NCI-H69 (cell line): Measurements from ENCODE around the gene COL25A1.

ENCODE experiments used
- DNase-seq: peaks from one replicate; lab custom pipeline; 2025; lab: John Stamatoyannopoulos, UW

The COL25A1 gene

DNA sequence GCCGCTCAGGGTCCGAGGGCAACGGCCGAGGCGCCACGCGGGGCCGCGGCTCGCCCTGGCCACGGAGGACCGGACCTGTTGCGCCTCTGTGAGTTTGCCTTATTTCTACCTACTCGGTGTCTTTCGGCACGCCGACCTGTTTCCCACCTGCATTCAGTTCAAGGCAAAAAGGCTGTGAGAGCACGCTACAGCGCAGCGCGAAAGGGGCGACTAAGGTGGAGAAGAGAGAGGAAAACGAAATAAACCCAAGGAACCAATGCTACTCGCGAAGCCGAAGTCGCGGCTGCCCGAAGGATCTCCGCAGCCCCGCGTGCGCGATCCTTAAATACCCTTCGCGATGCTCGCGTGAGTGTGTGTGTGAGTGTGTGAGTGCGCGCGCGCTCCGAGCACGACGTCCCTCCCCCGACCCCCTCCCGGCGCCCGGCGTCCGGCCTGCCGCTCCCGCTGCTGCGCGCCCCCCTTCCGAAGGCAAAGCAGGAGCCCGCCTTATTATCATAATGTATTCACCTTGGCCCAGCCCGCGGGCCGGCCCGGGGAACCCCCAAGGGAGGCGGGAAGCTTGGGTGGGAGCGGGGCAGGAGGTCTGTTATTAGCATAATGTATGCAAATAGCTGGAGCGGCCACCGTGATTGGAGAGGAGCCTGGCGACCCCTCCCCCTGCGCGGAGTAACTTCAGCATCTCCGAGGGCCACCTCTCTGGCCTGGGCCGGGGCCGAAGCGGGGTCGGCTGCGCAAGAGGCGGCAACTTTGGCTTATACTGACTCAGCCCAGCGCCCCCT, at the start of gene COL25A1:
Gene COL25A1, minus strand, starts transcription at position 298 of the 779 bp plus-strand sequence.
- DNase-seq: peak; percentile 67

- no peak for DNase-seq
Observed at GRCh38 chr4:109350121-109350520, 47.7 kb upstream of the COL25A1 start.

DNA sequence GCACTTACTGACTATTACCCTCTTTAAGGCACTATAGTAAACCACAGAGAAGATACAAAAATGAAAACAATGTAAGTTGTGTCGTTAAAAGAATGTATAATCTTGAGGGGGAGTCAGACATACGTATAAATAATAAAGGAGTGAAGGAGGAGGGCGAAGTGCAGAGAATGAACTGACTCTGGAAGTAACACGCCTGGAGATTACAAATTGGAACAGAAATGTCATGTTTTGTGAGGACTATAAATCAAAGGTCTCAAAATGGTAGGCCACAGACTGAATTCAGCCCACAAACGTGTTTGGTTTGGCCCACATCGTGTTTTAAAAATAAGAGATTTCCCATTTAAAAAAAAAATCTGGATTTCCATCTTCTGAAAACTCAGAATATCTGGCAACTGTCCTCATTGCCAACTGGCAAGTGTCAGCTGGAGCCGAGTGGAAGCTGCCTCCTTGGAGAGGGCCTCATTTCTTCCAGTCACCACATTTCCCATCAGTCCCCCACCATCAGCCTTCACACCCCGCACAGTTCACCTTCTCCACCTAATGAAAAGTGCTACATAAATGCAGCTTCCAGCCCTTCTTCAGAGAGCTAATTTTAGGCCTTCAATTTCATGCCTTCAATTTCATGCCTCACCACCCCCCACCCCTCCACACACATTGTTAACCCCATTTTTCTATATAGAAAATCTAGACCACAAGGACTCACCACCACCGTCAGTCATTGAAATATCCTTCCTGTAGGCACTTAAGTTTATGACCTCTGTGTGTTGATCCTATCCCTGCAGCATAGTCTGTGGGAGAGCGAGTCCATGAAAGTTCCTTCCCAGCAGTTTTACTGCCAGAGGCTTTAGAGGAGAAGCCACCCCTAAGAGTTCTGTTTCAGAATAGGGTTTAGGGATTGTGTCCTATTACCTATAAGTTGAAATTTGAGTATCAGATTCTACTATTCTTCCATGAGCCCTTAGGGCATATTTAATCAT, 32.0 kb upstream of the COL25A1 start:
- no peak for DNase-seq

- no peak for DNase-seq
Observed at GRCh38 chr4:109332926-109333464, 30.5 kb upstream of the COL25A1 start.

GRCh38 chr4:109327641-109328040, 25.2 kb upstream of the COL25A1 start:
- DNase-seq: no peak

- DNase-seq: no peak
Observed at GRCh38 chr4:109325698-109326097, 23.2 kb upstream of the COL25A1 start.

- DNase-seq: no peak
Observed at GRCh38 chr4:109323348-109323747, 20.9 kb upstream of the COL25A1 start.

GRCh38 chr4:109321232-109321631, 18.8 kb upstream of the COL25A1 start:
- no peak for DNase-seq

GRCh38 chr4:109319684-109320083, 17.2 kb upstream of the COL25A1 start:
- DNase-seq: no peak

GRCh38 chr4:109319156-109319555, 16.7 kb upstream of the COL25A1 start:
- DNase-seq: no peak

- no peak for DNase-seq
Observed at GRCh38 chr4:109315818-109316217, 13.4 kb upstream of the COL25A1 start.

DNA sequence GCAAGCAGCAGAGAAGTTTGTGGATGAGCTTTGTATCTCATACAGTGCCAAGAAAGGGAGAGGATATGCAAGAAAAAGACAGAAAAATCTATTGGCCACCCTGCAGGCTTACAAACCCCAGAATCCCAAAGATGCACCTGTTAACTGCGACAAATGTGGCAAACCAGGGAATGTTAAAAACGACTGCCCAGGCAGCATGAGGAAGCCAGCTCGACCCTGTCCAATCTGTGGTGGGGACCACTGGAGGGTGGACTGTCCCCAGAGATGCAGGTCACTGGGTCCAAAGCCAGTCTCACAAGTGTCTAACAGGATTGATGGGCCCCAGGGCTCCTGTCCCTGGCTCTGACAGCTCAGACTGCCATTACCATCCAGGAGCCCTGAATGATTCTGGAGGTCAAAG, 12.9 kb upstream of the COL25A1 start:
- no peak for DNase-seq

- DNase-seq: no peak
Observed at GRCh38 chr4:109313168-109314133, 11.0 kb upstream of the COL25A1 start.

DNA sequence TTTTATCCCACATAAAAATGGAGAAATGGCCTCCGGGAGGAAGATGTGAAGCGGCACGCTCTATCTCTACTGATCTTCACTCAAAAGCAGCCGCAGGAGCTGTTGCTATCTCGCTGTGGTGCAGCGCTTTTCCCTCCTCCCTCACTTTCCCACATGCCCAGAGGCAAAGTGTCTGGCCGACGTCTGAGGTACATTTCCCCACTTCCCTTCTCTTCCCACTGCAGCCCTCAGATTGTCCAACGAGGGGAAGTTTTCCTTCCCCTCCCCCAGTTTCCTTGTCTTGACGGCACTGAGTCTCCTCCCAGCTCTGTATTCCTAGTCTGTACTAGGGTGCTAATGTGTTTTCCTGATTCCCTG, 660 bp upstream of the COL25A1 start:
- DNase-seq: no peak

DNA sequence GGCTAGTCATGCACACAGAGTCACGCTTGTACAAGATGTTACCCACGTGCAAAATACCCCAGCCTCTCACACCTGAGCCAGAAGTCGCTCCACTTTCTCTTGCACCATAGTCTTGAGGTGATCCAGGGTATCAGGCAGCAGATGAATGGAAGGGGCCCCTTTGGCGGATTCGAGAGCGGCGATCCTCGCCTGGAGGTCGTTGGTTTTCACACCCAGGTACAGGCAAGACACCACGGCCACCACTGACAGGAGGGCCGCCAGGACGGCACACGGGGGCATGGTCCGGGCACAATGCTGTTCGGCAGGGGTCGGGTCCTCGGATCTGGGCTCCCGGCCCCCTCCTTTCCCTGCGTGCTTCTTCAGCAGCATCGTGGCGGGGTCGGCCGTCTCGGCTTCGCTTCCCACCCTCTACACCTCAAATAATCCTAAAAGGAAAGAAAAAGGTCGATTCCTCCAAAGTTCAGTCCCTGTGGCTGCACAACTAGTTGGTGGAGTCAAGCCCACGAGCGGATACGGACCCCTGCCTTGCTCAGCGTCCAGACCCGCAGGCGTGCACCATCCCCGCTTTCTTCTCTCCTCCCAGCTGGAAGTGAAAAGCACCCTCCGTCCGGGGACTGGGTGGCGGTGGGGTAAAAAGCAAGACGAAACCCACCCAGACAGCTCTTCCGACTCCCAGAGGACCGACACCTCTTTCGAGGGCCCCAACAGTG, 652 bp downstream of the COL25A1 start:
- DNase-seq: no peak

DNA sequence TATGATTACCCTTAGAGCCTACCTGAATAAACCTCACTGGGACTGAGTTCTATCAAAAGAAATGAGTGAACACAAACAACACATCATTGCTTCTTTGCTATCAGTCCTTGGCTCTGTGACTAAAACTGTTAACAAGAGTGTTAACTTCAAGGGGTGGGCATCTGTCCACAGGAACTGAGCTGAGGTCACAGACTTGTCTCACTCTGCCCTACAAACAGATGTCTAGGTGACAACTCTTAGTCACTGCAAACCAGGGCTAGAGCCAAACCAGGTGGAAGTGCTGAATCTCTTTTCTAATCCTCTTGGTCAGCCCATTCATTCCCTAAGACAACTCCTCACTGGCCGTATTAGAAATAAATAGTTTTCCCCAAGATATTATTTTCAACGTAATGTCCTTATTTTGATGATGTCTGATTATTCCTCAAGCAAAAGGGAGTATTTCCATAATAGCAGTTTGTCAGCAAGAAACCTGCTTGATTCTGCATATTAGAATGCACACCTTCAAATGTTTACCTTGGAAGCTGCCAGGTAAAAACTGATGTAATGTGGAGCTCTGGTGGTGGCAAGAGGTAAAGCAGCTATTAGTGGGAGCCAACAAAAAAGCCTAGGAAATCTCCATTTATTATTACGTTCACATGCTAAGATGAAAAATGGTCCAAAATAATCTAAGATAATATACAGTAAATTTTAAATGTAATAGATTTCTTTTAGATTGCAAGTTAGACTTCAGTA, 4.0 kb downstream of the COL25A1 start:
- peak; percentile 20 for DNase-seq

GRCh38 chr4:109296527-109296926, 5.9 kb downstream of the COL25A1 start:
- DNase-seq: no peak

DNA sequence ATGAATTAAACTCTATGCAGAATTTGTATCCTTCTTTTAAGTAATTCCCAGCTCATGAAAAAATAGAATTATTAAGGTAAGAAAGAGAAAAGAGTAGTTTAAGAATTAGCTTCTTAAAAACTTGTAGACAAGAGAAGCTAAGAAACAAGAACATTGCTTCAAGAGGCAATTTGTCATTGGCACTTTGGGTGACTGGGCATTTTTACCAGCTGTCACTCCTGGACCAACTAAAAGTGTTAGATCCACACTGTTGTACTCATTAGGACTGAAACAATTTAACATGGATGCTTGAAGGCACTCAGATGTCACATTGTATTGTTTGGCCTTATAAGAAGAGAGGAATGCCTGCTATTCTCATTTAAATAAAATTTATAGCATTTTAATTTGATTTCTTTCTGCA, 7.4 kb downstream of the COL25A1 start:
- DNase-seq: no peak

- DNase-seq: no peak
Observed at GRCh38 chr4:109294468-109295020, 7.9 kb downstream of the COL25A1 start.

GRCh38 chr4:109294006-109294405, 8.5 kb downstream of the COL25A1 start:
- DNase-seq: peak; percentile 30
